Gastrocnemius medialis (tissue), 4 donors: Measurements from ENCODE around the gene STX8. TPM values are rescaled to one million over a fixed set of nuclear protein-coding genes. Genes with fewer than 3 reads are reported as not detected.

ENCODE experiments used
- ATAC-seq, 2 donors: fragments of 150-250 bp; one replicate each; pipeline ENCODE4 v1.9.1; 2016
- DNase-seq, 2 donors: peaks; one replicate each; pipeline ENCODE4 v3.0.0-alpha.2; 2019
- H3K27ac ChIP-seq, 4 donors: fragments of 200-600 bp; sonication (generic); 1 replicate in 1 of 4; 2 replicates in 3 of 4; pipeline ENCODE4 v1.5.1; 2016 to 2018; ENCODE audit warnings: mild to moderate bottlenecking in 2 of 4, moderate library complexity in 1 of 4
- H3K27me3 ChIP-seq, 3 donors: fragments of 200-600 bp; sonication (generic) in 2 of 3; 1 replicate in 1 of 3; 2 replicates in 2 of 3; pipeline versions ENCODE4 v1.5.1 to v1.6.0; 2016 to 2019; ENCODE audit warnings: mild to moderate bottlenecking in 1 of 3, moderate library complexity in 1 of 3
- H3K36me3 ChIP-seq, 2 donors: fragments of 200-600 bp; sonication (generic) in 1 of 2; one replicate each; pipeline ENCODE4 v1.5.1; 2017 to 2018
- H3K4me1 ChIP-seq, 2 donors: fragments of 200-600 bp; sonication (generic) in 1 of 2; one replicate each; pipeline ENCODE4 v1.5.1; 2016 to 2017; ENCODE audit warnings: mild to moderate bottlenecking in 2 of 2
- H3K4me3 ChIP-seq, 4 donors: fragments of 200-600 bp; sonication (generic) in 3 of 4; 1 replicate in 1 of 4; 2 replicates in 3 of 4; pipeline ENCODE4 v1.5.1; 2016 to 2019; ENCODE audit warnings: mild to moderate bottlenecking in 2 of 4
- H3K9me3 ChIP-seq, 3 donors: fragments of 200-600 bp; sonication (generic) in 2 of 3; 1 replicate in 1 of 3; 2 replicates in 2 of 3; pipeline ENCODE4 v1.5.1; 2016 to 2019
- POLR2A ChIP-seq, 2 donors: fragments of 450-650 bp; IDR thresholded peaks; one replicate each; pipeline ENCODE4 v1.6.1; 2017; ENCODE audit warnings: antibody characterized with exemption in 2 of 2, mild to moderate bottlenecking in 2 of 2, moderate library complexity in 2 of 2
- in situ Hi-C, 4 donors: fragments of 200-750 bp; cut with MboI; loops; one replicate each; pipeline versions ENCODE4 v1.15.0 to v1.8.0; 2017; ENCODE audit warnings: low sequenced_read_pairs in 4 of 4
- intact Hi-C: fragments of 100-400 bp; cut with DNase I; formaldehyde crosslinking; loops from one replicate; pipeline ENCODE4 v1.15.1; 2023; ENCODE audit warnings: low total_unique reads
- total RNA-seq, 4 donors: library from RNA; depleted of rRNA; stranded (reverse); fragments of >200 nt; gene quantifications; one replicate each; pipeline versions ENCODE4 v1.1.0 to v1.2.3, GENCODE V29; 2016
- TF ChIP-seq, protein P1 (sequence below), 5 experiments: fragments of 450-650 bp in 3 of 5; fragments of 200-600 bp in 2 of 5; sonication (generic) in 2 of 5; IDR thresholded peaks in 4 of 5; conservative IDR thresholded peaks in 1 of 5; 1 replicate in 4 of 5; 2 replicates in 1 of 5; pipeline ENCODE4 v1.5.1; 2016 to 2019; ENCODE audit warnings: antibody characterized with exemption in 5 of 5, mild to moderate bottlenecking in 3 of 5, moderate library complexity in 3 of 5

The STX8 gene
- total RNA-seq, 4 donors from 2014 or later, result 39.1 to 67.7 (median 58.2) TPM

- Histone ChIP-seq H3K4me1 (peaks cover 3 to 4% of the 10 kb centered on the region in 2 donors), H3K36me3 (no peaks in the 10 kb centered on the region), H3K9me3 (no peaks in the 10 kb centered on the region), H3K27me3 (no peaks in the 10 kb centered on the region), H3K4me3 (no peak overlapping the region), H3K27ac (no peak overlapping the region)
- no peak for DNase-seq
- TF ChIP-seq, protein P1, sequence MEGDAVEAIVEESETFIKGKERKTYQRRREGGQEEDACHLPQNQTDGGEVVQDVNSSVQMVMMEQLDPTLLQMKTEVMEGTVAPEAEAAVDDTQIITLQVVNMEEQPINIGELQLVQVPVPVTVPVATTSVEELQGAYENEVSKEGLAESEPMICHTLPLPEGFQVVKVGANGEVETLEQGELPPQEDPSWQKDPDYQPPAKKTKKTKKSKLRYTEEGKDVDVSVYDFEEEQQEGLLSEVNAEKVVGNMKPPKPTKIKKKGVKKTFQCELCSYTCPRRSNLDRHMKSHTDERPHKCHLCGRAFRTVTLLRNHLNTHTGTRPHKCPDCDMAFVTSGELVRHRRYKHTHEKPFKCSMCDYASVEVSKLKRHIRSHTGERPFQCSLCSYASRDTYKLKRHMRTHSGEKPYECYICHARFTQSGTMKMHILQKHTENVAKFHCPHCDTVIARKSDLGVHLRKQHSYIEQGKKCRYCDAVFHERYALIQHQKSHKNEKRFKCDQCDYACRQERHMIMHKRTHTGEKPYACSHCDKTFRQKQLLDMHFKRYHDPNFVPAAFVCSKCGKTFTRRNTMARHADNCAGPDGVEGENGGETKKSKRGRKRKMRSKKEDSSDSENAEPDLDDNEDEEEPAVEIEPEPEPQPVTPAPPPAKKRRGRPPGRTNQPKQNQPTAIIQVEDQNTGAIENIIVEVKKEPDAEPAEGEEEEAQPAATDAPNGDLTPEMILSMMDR (IDR thresholded peaks at IDR 0.05 in 4 of 5, conservative IDR thresholded peaks at IDR 0.05 in 1 of 5), result no peak
- no peak for TF ChIP-seq POLR2A (IDR thresholded peaks at IDR 0.05)
- no peak for ATAC-seq
- intact Hi-C loops, result no loop called here
- in situ Hi-C loops, result no loop called here
These were observed 100.4 kb downstream of the STX8 start for GRCh38 chr17:9475101-9475658.

- in situ Hi-C loops, result no loop called here
- TF ChIP-seq, protein P1 (IDR thresholded peaks at IDR 0.05 in 4 of 5, conservative IDR thresholded peaks at IDR 0.05 in 1 of 5), result no peak
- TF ChIP-seq POLR2A (IDR thresholded peaks at IDR 0.05), result no peak
- no peak overlapping the region for H3K27ac ChIP-seq
These were observed 101.9 kb downstream of the STX8 start for GRCh38 chr17:9473711-9474110.

DNA sequence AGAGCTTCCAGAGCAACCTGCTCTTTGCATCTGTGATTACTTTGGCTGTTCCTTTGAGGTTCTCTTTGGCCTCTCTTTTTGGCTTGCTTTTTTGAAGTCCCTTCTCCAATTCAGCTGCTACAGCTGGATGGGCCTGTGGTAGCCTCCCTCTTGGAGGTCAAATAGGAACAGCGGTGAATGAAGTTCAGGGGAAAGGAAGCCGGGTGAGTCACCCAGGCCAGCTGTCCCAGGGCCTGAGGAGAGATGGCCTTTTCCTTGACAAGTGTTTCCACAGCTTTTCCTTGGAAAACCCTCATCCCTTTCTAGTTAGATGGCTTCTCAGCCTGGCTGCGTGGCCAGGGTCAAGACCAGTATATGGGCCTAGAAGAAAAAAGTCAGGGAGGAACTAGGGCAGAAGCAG lies 103.1 kb downstream of the STX8 start:
- intact Hi-C loops, result no loop called here
- TF ChIP-seq, protein P1 (IDR thresholded peaks at IDR 0.05 in 4 of 5, conservative IDR thresholded peaks at IDR 0.05 in 1 of 5), result no peak
- no peak for TF ChIP-seq POLR2A (IDR thresholded peaks at IDR 0.05)

More at GRCh38 chr17:9473711-9474110, 101.9 kb downstream of the STX8 start:
- H3K4me1 ChIP-seq, result peaks cover 9 to 14% of the 10 kb centered on the region in 2 donors
- ATAC-seq (no peak), DNase-seq (no peak)
- H3K4me3 ChIP-seq, result no peak overlapping the region
- no peaks in the 10 kb centered on the region for H3K36me3 ChIP-seq
- H3K27me3 ChIP-seq, result no peaks in the 10 kb centered on the region
- intact Hi-C loops, result no loop called here
- no peaks in the 10 kb centered on the region for H3K9me3 ChIP-seq

GRCh38 chr17:9472094-9472493 lies 103.5 kb downstream of the STX8 start:
- intact Hi-C loops, result no loop called here
- no peak for ATAC-seq
- no peak for DNase-seq

More for the DNA sequence above, 103.1 kb downstream of the STX8 start:
- no peaks in the 10 kb centered on the region for H3K9me3 ChIP-seq
- H3K36me3 ChIP-seq, result no peaks in the 10 kb centered on the region
- ATAC-seq (peak; percentile 62 to 65), DNase-seq (peak in 1 of 2 donors; percentile 45)
- H3K4me1 ChIP-seq, result peaks cover 14 to 20% of the 10 kb centered on the region in 2 donors
- H3K27me3 ChIP-seq, result no peaks in the 10 kb centered on the region
- no peak overlapping the region for H3K4me3 ChIP-seq
- in situ Hi-C loops, result no loop called here
- H3K27ac ChIP-seq, result no peak overlapping the region

More at GRCh38 chr17:9472094-9472493, 103.5 kb downstream of the STX8 start:
- H3K4me1 ChIP-seq, result peaks cover 14 to 24% of the 10 kb centered on the region in 2 donors
- no peaks in the 10 kb centered on the region for H3K36me3 ChIP-seq
- no peak overlapping the region for H3K27ac ChIP-seq
- no peaks in the 10 kb centered on the region for H3K9me3 ChIP-seq
- H3K4me3 ChIP-seq, result no peak overlapping the region
- in situ Hi-C loops, result no loop called here
- no peaks in the 10 kb centered on the region for H3K27me3 ChIP-seq
- no peak for TF ChIP-seq POLR2A (IDR thresholded peaks at IDR 0.05)
- TF ChIP-seq, protein P1 (IDR thresholded peaks at IDR 0.05 in 4 of 5, conservative IDR thresholded peaks at IDR 0.05 in 1 of 5), result no peak
